Thoracic aorta (tissue), 2 donors: ENCODE measurements around the gene TEX35. TPM values are rescaled to one million over a fixed set of nuclear protein-coding genes. Genes with fewer than 3 reads are reported as not detected.
A peak's percentile ranks its signal among the peaks of the same experiment; 100 is the strongest.

Experiments
- ATAC-seq: fragments of 150-250 bp; one replicate; pipeline ENCODE4 v1.8.0; 2017; ENCODE audit warnings: low read depth; ENCODE audit not compliant: insufficient number of reproducible peaks, low FRiP score
- DNase-seq: peaks from one replicate; pipeline ENCODE4 v3.0.0-alpha.2; 2020; ENCODE audit warnings: low spot score
- H3K27ac ChIP-seq, 2 donors: fragments of 200-600 bp; sonication (generic); 1 replicate in 1 of 2; 2 replicates in 1 of 2; pipeline ENCODE4 v1.5.1; 2016; ENCODE audit warnings: mild to moderate bottlenecking in 2 of 2, moderate library complexity in 2 of 2
- H3K27me3 ChIP-seq: fragments of 200-600 bp; sonication (generic); replicated peaks from 2 replicates; pipeline ENCODE4 v1.6.0; 2016; ENCODE audit warnings: mild to moderate bottlenecking; ENCODE audit not compliant: insufficient read depth
- H3K36me3 ChIP-seq: fragments of 200-600 bp; sonication (generic); one replicate; pipeline ENCODE4 v1.5.1; 2016
- H3K4me1 ChIP-seq, 2 donors: fragments of 200-600 bp; sonication (generic); 1 replicate in 1 of 2; 2 replicates in 1 of 2; pipeline versions ENCODE4 v1.5.1 to v1.6.0; 2016; ENCODE audit warnings: low read depth in 2 of 2, mild to moderate bottlenecking in 1 of 2; ENCODE audit not compliant: control insufficient read depth in 1 of 2
- H3K4me3 ChIP-seq: fragments of 200-600 bp; sonication (generic); 2 replicates; pipeline ENCODE4 v1.5.1; 2016; ENCODE audit warnings: mild to moderate bottlenecking
- H3K9me3 ChIP-seq: fragments of 200-600 bp; sonication (generic); 2 replicates; pipeline ENCODE4 v1.5.1; 2016
- total RNA-seq, 2 donors: library from RNA; depleted of rRNA; stranded (reverse); fragments of >200 nt; gene quantifications; one replicate each; pipeline versions ENCODE4 v1.1.0 to v1.2.3, GENCODE V29; 2016
- TF ChIP-seq, protein P1 (sequence below): fragments of 200-600 bp; sonication (generic); IDR thresholded peaks from one replicate; pipeline ENCODE4 v1.5.1; 2019; ENCODE audit warnings: antibody characterized with exemption

Gene TEX35
- total RNA-seq, 2 donors from 2014 or later, result not detected

- no peak overlapping the region for H3K27ac ChIP-seq
- peaks cover 0 to 12% of the 10 kb centered on the region in 2 donors for H3K4me1 ChIP-seq
- no peaks in the 10 kb centered on the region for H3K9me3 ChIP-seq
- H3K36me3 ChIP-seq, result no peaks in the 10 kb centered on the region
- no peak for DNase-seq
- H3K27me3 ChIP-seq, result no peaks in the 10 kb centered on the region
- no peak for ATAC-seq
- TF ChIP-seq, protein P1, sequence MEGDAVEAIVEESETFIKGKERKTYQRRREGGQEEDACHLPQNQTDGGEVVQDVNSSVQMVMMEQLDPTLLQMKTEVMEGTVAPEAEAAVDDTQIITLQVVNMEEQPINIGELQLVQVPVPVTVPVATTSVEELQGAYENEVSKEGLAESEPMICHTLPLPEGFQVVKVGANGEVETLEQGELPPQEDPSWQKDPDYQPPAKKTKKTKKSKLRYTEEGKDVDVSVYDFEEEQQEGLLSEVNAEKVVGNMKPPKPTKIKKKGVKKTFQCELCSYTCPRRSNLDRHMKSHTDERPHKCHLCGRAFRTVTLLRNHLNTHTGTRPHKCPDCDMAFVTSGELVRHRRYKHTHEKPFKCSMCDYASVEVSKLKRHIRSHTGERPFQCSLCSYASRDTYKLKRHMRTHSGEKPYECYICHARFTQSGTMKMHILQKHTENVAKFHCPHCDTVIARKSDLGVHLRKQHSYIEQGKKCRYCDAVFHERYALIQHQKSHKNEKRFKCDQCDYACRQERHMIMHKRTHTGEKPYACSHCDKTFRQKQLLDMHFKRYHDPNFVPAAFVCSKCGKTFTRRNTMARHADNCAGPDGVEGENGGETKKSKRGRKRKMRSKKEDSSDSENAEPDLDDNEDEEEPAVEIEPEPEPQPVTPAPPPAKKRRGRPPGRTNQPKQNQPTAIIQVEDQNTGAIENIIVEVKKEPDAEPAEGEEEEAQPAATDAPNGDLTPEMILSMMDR, result no peak
- no peak overlapping the region for H3K4me3 ChIP-seq
Observed at GRCh38 chr1:178540646-178541045, 27.7 kb downstream of the TEX35 start.

- Histone ChIP-seq H3K4me3 (peak overlapping the region; percentile 87), H3K9me3 (no peaks in the 10 kb centered on the region), H3K27me3 (no peaks in the 10 kb centered on the region), H3K27ac (no peak overlapping the region), H3K36me3 (no peaks in the 10 kb centered on the region), H3K4me1 (peaks cover 0 to 12% of the 10 kb centered on the region in 2 donors)
- TF ChIP-seq, protein P1, result no peak
- ATAC-seq (no peak), DNase-seq (no peak)
Observed at GRCh38 chr1:178541379-178541778, 28.5 kb downstream of the TEX35 start.

- Histone ChIP-seq H3K4me1 (peaks cover 0 to 12% of the 10 kb centered on the region in 2 donors), H3K27ac (peak overlapping the region; percentile 48 to 59), H3K9me3 (no peaks in the 10 kb centered on the region), H3K36me3 (no peaks in the 10 kb centered on the region), H3K27me3 (no peaks in the 10 kb centered on the region), H3K4me3 (peak overlapping the region; percentile 87)
- DNase-seq (no peak), ATAC-seq (no peak)
- TF ChIP-seq, protein P1, result no peak
Observed at GRCh38 chr1:178541829-178542553, 29.1 kb downstream of the TEX35 start.

DNA sequence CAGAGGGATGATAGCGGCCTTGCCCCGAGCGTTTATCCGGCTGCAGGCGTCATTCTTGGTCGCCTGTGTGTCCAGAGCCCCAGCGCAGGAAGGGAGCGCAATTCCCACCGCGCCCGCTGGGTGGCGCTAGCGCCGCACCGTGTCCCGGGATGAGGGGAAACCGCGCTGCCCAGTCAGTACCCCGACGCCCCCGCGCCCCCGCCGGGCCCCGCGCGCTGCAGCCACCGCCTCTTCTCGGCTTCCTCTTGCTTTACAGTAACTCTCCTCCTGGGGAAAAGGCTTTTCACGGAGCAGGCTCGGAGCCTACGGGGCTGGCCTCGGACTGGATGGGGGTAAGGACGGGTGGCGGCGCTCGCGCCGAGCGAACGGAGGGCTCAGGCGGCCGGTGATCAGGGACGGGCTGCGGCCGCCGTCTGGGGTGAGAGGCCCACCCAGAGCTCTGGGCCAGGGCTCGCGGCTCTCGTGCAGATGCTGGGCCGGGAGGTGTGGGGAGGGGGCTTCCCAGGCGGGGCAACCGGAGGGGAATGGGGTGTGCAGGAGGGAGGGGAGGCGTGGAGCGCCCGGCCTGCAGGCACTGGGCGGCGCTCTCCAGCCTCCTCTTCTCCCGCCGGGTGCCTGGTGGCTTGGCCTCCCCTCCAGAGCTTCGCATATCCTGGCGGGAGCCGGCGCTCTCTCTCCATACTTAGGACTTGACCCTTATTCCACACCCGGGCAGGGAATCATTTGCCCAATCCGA, 29.8 kb downstream of the TEX35 start:
- Histone ChIP-seq H3K27ac (peak overlapping the region; percentile 48 to 59), H3K4me3 (peak overlapping the region; percentile 87), H3K4me1 (peaks cover 0 to 12% of the 10 kb centered on the region in 2 donors), H3K36me3 (peaks cover 3% of the 10 kb centered on the region), H3K27me3 (no peaks in the 10 kb centered on the region), H3K9me3 (no peaks in the 10 kb centered on the region)
- DNase-seq (no peak), ATAC-seq (peak; percentile 90)
- TF ChIP-seq, protein P1, result peak; percentile 99

DNA sequence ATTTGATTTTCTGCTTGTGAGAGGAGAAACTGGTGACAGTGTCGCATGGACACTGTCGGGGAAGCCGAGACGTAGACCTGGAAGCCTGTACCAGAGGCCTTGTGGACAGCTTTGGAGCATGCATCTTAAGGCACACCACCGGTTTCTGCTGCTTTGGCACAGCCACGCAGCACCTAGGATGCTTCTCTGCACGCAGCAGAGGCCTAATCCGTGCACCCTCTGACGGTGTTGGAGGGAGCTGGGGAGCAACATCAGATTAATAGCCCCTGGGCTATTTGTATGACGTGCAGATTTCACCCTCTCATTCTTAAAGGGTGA, 30.3 kb downstream of the TEX35 start:
- no peak for ATAC-seq
- H3K4me1 ChIP-seq, result peaks cover 0 to 12% of the 10 kb centered on the region in 2 donors

More for the DNA sequence above, 30.3 kb downstream of the TEX35 start:
- Histone ChIP-seq H3K36me3 (peaks cover 3% of the 10 kb centered on the region), H3K27me3 (no peaks in the 10 kb centered on the region), H3K4me3 (peak overlapping the region; percentile 87), H3K9me3 (no peaks in the 10 kb centered on the region), H3K27ac (peak overlapping the region; percentile 48 to 59)
- TF ChIP-seq, protein P1, result no peak
- DNase-seq, result no peak
